Natural killer cell treated with Interleukin-12 subunit alpha and Interleukin-12 subunit beta and Interleukin-15 and Interleukin-18, amount 100 ng/mL, for 72 hours (primary cell): ENCODE measurements around the gene SPTBN1. TPM values are rescaled to one million over a fixed set of nuclear protein-coding genes. Genes with fewer than 3 reads are reported as not detected.

Source experiments
- ATAC-seq, 2 donors: fragments of 150-1000 bp; cut with Tn5 transposase in 1 of 2; sonication (Bioruptor Pico), chemical (Tn5 transposase) in 1 of 2; 2 replicates each; pipeline ENCODE4 v1.10.0; 2021
- DNase-seq: peaks from one replicate; pipeline ENCODE4 v3.0.0; 2022; ENCODE audit warnings: low spot score
- H3K27ac Mint-ChIP-seq, 2 donors: 1 replicate in 1 of 2; 2 replicates in 1 of 2; pipeline ENCODE4 v1.8.0; 2022; ENCODE audit warnings: mixed read lengths in 2 of 2, mild to moderate bottlenecking in 1 of 2, moderate library complexity in 1 of 2
- H3K27me3 Mint-ChIP-seq, 2 donors: 1 replicate in 1 of 2; 2 replicates in 1 of 2; pipeline ENCODE4 v1.8.0; 2022; ENCODE audit warnings: mixed read lengths in 2 of 2
- H3K36me3 Mint-ChIP-seq: one replicate; pipeline ENCODE4 v1.8.0; 2022; ENCODE audit warnings: mixed read lengths
- H3K4me1 Mint-ChIP-seq, 2 donors: 1 replicate in 1 of 2; 2 replicates in 1 of 2; pipeline ENCODE4 v1.8.0; 2022; ENCODE audit warnings: low read depth in 2 of 2, mixed read lengths in 2 of 2, mild to moderate bottlenecking in 1 of 2
- H3K4me3 Mint-ChIP-seq: one replicate; pipeline ENCODE4 v1.8.0; 2022; ENCODE audit warnings: mixed read lengths
- H3K9me3 Mint-ChIP-seq: 2 replicates; pipeline ENCODE4 v1.8.0; 2022; ENCODE audit warnings: mixed read lengths
- total RNA-seq, 2 donors: library from RNA; stranded (reverse); gene quantifications; one replicate each; pipeline ENCODE4 v1.2.3, GENCODE V29; 2022

SPTBN1 gene
- total RNA-seq, 2 donors from 2014 or later: 39.1 to 41.8 TPM

DNA sequence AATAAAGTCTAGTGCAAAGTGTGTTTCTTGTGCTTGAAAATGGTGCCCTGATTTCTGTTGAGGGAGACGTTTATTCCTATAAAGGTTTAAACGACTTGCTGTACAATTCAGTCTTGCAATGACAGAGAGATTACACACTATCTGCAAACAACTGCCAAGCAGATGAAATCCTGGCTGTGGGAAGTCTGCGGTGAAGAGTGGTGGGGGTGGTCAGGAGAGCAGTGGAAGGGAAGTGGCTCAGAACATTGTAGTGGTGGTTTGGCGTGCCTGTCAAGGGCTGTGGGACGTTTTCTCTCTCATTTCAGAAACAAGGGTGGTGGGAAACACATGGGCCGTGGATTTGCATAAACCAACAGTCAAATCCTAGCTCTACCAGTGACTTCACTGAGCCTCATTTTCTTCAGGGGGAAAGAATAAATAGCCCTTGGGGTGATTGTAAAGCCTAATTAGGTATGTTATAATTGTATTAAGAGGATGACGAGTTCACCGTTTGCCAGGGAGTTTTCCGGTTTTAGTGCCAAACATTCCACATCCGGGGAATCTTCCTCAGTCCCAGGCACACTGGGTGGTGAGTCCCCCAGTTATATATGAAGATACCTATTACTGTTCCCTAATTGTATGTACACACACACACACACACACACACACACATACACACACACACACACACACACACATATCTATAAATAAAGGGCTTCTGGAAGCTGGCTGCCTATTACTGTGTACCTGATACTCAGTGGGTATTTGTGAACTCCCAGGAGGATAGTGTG is 115.0 kb downstream of the SPTBN1 start:
- DNase-seq: peak; percentile 89
- Mint-ChIP-seq H3K4me1 (peaks cover 70 to 75% of the 10 kb centered on the region in 2 donors), H3K27ac (peak overlapping the region; percentile 94 to 100), H3K9me3 (no peaks in the 10 kb centered on the region), H3K36me3 (no peaks in the 10 kb centered on the region), H3K4me3 (peak overlapping the region; percentile 90), H3K27me3 (no peaks in the 10 kb centered on the region)
- ATAC-seq: peak; percentile 79 to 88

GRCh38 chr2:54572262-54572635 is 116.1 kb downstream of the SPTBN1 start:
- Mint-ChIP-seq H3K27me3 (no peaks in the 10 kb centered on the region), H3K27ac (peak overlapping the region; percentile 94 to 100), H3K4me3 (peak overlapping the region; percentile 67), H3K36me3 (no peaks in the 10 kb centered on the region), H3K4me1 (peaks cover 77 to 86% of the 10 kb centered on the region in 2 donors), H3K9me3 (no peaks in the 10 kb centered on the region)
- ATAC-seq (peak in 1 of 2 donors; percentile 29), DNase-seq (no peak)

- Mint-ChIP-seq H3K27me3 (no peaks in the 10 kb centered on the region), H3K36me3 (no peaks in the 10 kb centered on the region), H3K27ac (peak overlapping the region; percentile 94 to 100), H3K4me1 (peaks cover 79 to 89% of the 10 kb centered on the region in 2 donors), H3K9me3 (no peaks in the 10 kb centered on the region), H3K4me3 (peak overlapping the region; percentile 67)
- ATAC-seq (peak; percentile 52 to 63), DNase-seq (no peak)
Observed at GRCh38 chr2:54572636-54573536, 116.8 kb downstream of the SPTBN1 start.

DNA sequence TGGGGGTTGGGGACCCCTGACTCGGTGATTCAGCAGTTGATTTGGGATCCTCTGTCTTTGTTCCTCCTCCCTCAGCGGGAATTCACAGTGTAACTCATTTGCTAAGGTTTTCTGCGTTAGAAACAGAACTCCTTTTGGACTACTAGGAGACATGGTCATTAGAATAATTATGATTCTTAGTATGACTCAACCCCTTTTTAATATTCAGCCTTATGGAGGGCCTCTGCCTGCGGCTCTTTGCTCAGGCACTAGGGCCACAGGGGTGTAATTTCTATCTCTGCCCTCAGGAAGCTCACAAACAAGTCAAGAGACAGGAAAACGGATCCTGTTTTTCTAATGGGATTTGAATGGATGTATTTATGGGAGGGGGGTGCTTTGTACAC is 117.4 kb downstream of the SPTBN1 start:
- no peak for ATAC-seq
- no peaks in the 10 kb centered on the region for H3K9me3 Mint-ChIP-seq
- H3K27ac Mint-ChIP-seq: peak overlapping the region; percentile 94 to 100
- H3K4me1 Mint-ChIP-seq: peaks cover 85 to 89% of the 10 kb centered on the region in 2 donors
- no peak for DNase-seq
- H3K27me3 Mint-ChIP-seq: no peaks in the 10 kb centered on the region
- no peaks in the 10 kb centered on the region for H3K36me3 Mint-ChIP-seq
- peak overlapping the region; percentile 67 for H3K4me3 Mint-ChIP-seq

DNA sequence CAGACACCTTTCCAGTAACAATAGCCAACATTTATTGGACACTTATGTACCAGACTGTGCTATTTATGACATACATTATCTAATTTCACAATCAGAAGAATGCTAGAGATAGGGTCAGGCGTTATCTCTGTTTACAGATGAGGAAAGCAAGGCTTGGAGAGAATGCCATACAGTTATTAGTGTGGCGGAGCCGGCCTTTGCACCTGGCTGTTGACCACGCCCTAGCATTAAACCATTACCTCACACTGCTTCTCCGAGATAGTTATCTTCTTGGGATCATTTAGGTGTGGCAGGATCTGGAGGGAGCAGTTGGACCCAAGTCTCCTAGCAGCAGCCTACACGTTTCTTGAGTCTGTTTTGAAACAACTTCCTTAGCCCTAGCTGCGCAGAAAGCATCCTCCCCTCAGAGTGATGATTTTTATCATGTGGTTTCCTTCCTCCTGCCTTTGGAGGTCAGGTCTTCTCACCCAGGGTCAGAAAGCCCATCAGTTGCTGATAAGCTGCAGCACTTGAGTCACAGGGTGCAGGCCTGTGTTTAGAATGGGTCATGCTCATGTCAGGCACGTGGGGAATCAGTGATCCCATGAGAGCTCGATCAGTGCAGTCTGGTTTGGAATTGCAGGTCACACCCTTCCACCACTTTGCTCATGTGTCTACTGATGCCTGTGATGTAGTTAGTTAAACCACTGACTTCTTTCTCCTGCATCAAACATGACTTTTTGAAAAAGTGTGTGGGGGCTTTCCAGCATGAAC is 118.2 kb downstream of the SPTBN1 start:
- H3K4me1 Mint-ChIP-seq: peaks cover 83 to 88% of the 10 kb centered on the region in 2 donors
- ATAC-seq (peak; percentile 80 to 87), DNase-seq (peak; percentile 77)
- peak overlapping the region; percentile 94 to 100 for H3K27ac Mint-ChIP-seq
- no peaks in the 10 kb centered on the region for H3K36me3 Mint-ChIP-seq
- peak overlapping the region; percentile 67 for H3K4me3 Mint-ChIP-seq
- no peaks in the 10 kb centered on the region for H3K27me3 Mint-ChIP-seq
- no peaks in the 10 kb centered on the region for H3K9me3 Mint-ChIP-seq

DNA sequence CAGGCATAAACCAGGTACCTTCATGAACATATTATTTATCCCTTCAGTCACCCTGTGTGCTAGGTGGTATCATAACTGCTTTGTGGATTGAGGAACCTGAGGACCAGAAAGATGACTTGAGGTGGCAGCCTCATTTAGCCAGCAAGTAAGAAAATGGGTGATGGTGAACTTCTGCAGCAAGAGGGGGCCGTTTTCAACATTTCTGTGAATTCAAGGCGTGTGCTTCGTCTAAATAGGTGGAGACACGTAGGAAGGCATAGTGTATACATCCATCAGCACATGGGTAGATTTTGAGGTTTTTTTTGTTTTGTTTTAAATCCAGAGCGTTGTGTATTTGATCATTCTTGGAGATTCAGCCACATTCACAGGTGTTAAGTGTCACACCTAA is 118.7 kb downstream of the SPTBN1 start:
- ATAC-seq: no peak
- H3K27ac Mint-ChIP-seq: peak overlapping the region; percentile 94 to 100
- no peaks in the 10 kb centered on the region for H3K36me3 Mint-ChIP-seq
- no peaks in the 10 kb centered on the region for H3K27me3 Mint-ChIP-seq
- peaks cover 83 to 89% of the 10 kb centered on the region in 2 donors for H3K4me1 Mint-ChIP-seq
- H3K4me3 Mint-ChIP-seq: peak overlapping the region; percentile 67
- no peak for DNase-seq
- H3K9me3 Mint-ChIP-seq: no peaks in the 10 kb centered on the region

GRCh38 chr2:54575379-54575888 is 119.3 kb downstream of the SPTBN1 start:
- Mint-ChIP-seq H3K27ac (peak overlapping the region; percentile 94 to 100), H3K36me3 (no peaks in the 10 kb centered on the region), H3K27me3 (no peaks in the 10 kb centered on the region), H3K9me3 (no peaks in the 10 kb centered on the region), H3K4me3 (peak overlapping the region; percentile 67), H3K4me1 (peaks cover 82 to 89% of the 10 kb centered on the region in 2 donors)
- peak in 1 of 2 donors; percentile 11 for ATAC-seq
- no peak for DNase-seq

DNA sequence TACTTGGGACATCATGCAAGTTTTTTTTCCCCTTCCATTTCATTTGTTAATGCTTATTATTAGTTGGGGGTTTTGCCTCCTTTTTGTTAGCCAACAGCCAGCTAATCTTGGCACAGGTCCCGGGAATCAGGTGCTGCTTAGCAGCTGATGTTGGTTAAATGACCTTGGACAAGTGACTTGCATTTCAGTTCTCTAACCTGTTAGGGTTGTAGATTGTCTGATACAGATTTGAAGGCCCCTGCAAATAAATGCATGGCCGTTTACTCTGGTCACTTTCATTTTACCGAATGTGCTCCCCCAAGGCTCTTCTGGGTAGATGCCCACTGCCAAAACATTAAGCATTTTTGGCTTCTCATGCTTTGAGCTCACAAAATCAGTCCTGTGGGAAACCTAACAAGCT is 120.9 kb downstream of the SPTBN1 start:
- ATAC-seq (no peak), DNase-seq (no peak)
- H3K27me3 Mint-ChIP-seq: no peaks in the 10 kb centered on the region
- H3K27ac Mint-ChIP-seq: peak overlapping the region; percentile 94 to 100
- peaks cover 72 to 79% of the 10 kb centered on the region in 2 donors for H3K4me1 Mint-ChIP-seq
- H3K36me3 Mint-ChIP-seq: no peaks in the 10 kb centered on the region
- no peaks in the 10 kb centered on the region for H3K9me3 Mint-ChIP-seq
- no peak overlapping the region for H3K4me3 Mint-ChIP-seq

- Mint-ChIP-seq H3K4me1 (peaks cover 66 to 75% of the 10 kb centered on the region in 2 donors), H3K36me3 (no peaks in the 10 kb centered on the region), H3K27me3 (no peaks in the 10 kb centered on the region), H3K27ac (peak overlapping the region; percentile 94 to 100), H3K9me3 (no peaks in the 10 kb centered on the region), H3K4me3 (no peak overlapping the region)
- DNase-seq (no peak), ATAC-seq (no peak)
Observed at GRCh38 chr2:54577944-54578647, 122.0 kb downstream of the SPTBN1 start.

DNA sequence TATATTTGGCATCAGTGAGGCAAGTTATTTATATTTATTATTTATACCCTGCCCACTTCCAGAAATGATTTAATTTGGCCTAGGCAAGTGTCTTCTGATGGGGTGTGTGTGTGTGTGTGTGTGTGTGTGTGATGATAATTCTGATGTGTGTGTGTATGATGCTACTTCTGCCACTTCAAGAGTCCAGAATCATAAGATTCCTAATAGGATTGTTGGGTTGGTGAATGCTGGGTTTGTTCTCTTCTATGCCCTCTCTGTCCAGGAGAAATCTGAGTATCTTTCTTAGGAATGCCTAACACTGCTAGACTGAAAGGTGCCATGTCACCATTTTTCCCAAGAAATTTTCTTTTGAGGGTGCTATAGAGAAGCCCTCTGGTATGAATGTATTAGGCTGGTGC is 122.5 kb downstream of the SPTBN1 start:
- H3K27me3 Mint-ChIP-seq: no peaks in the 10 kb centered on the region
- ATAC-seq: no peak
- H3K36me3 Mint-ChIP-seq: no peaks in the 10 kb centered on the region
- no peak for DNase-seq
- H3K4me1 Mint-ChIP-seq: peaks cover 63 to 73% of the 10 kb centered on the region in 2 donors
- no peak overlapping the region for H3K4me3 Mint-ChIP-seq
- peak overlapping the region in 1 of 2 donors; percentile 100 for H3K27ac Mint-ChIP-seq
- H3K9me3 Mint-ChIP-seq: no peaks in the 10 kb centered on the region

DNA sequence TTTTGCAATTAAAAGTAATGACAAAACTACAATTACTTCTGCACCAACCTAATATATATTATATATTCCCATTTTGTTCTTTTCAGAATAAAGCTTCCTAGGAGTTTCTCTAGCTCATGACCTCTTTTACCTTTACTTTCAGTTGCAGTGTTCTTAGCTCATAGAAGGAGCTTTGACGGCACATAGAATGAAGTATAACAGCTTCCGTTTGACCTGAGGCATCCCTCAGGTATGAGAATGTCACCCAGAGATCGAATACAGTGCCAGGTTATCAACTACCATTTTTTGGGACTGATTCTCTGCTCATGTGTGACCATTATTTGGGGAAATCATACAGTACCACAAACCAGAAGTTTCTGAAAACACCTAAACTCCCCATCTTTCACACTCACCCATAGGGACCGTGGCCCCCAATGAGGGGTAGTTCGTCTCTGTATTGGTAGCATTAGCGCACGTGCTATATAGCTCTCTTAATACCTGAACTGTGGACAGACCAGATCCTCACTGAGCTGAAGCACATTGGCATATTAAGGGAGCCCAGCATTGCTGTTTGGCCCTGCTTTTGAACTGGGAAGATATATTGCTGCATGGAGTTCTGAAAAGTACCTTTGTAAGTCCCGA is 123.0 kb downstream of the SPTBN1 start:
- ATAC-seq (no peak), DNase-seq (no peak)
- Mint-ChIP-seq H3K4me1 (peaks cover 58 to 69% of the 10 kb centered on the region in 2 donors), H3K27ac (peak overlapping the region; percentile 27 to 100), H3K36me3 (no peaks in the 10 kb centered on the region), H3K9me3 (no peaks in the 10 kb centered on the region), H3K27me3 (no peaks in the 10 kb centered on the region), H3K4me3 (peak overlapping the region; percentile 14)
